Esophagus squamous epithelium (tissue), 5 donors: ENCODE data around the gene MRPS9. TPM values are rescaled to one million over a fixed set of nuclear protein-coding genes. Genes with fewer than 3 reads are reported as not detected.

Experiments used
- DNase-seq: peaks from one replicate; lab custom pipeline; 2025; lab: John Stamatoyannopoulos, UW
- H3K27ac ChIP-seq, 4 donors: fragments of 200-600 bp; sonication (generic); one replicate each; pipeline ENCODE4 v1.5.1; 2016 to 2019; ENCODE audit warnings: mild to moderate bottlenecking in 1 of 4
- H3K27me3 ChIP-seq, 4 donors: fragments of 200-600 bp; sonication (generic); 1 replicate in 3 of 4; 2 replicates in 1 of 4; pipeline versions ENCODE4 v1.5.1 to v1.6.0; 2017 to 2021; ENCODE audit warnings: antibody characterized with exemption in 1 of 4
- H3K36me3 ChIP-seq, 3 donors: fragments of 200-600 bp; sonication (generic); one replicate each; pipeline ENCODE4 v1.5.1; 2016 to 2019
- H3K4me1 ChIP-seq, 3 donors: fragments of 200-600 bp; sonication (generic); one replicate each; pipeline ENCODE4 v1.5.1; 2017 to 2019
- H3K4me3 ChIP-seq, 4 donors: fragments of 200-600 bp; sonication (generic); 1 replicate in 3 of 4; 2 replicates in 1 of 4; pipeline ENCODE4 v1.5.1; 2016 to 2019; ENCODE audit warnings: mild to moderate bottlenecking in 2 of 4, moderate library complexity in 1 of 4
- H3K9me3 ChIP-seq, 3 donors: fragments of 200-600 bp; sonication (generic); one replicate each; pipeline ENCODE4 v1.5.1; 2016 to 2019
- CTCF ChIP-seq, 6 experiments: fragments of 450-650 bp in 4 of 6; fragments of 200-600 bp in 2 of 6; sonication (generic) in 2 of 6; IDR thresholded peaks; one replicate each; pipeline ENCODE4 v1.5.1; 2016 to 2019; ENCODE audit warnings: antibody characterized with exemption in 6 of 6, mild to moderate bottlenecking in 4 of 6, moderate library complexity in 4 of 6
- POLR2A ChIP-seq, 4 donors: fragments of 450-650 bp; IDR thresholded peaks; one replicate each; pipeline ENCODE4 v1.6.1; 2017; ENCODE audit warnings: antibody characterized with exemption in 4 of 4, mild to moderate bottlenecking in 4 of 4, moderate library complexity in 3 of 4
- WGBS, 2 donors: methylation state at CpG; one replicate each; pipeline ENCODE4 v1.1.5; 2018; 5-methylcytosine and 5-hydroxymethylcytosine counted together
- intact Hi-C: fragments of 100-400 bp; cut with DNase I; formaldehyde crosslinking; loops from one replicate; pipeline ENCODE4 v1.15.0; 2022
- total RNA-seq, 4 donors: library from RNA; depleted of rRNA; stranded (reverse); fragments of >200 nt; gene quantifications; one replicate each; pipeline ENCODE4 v1.1.0, GENCODE V29; 2016
- donor health status: DM: yes; HTN: yes; CAD: no.

Gene MRPS9
- 10 to 100 TPM; 14.1 to 20.5 (median 18.8) TPM for total RNA-seq

GRCh38 chr2:105037572-105038382, at the start of gene MRPS9:
MRPS9 (plus strand) TSS chr2:105038069; CDS start chr2:105038093, 24 bp downstream.
- H3K27ac ChIP-seq: peak within 1 kb of the TSS; percentile 87 to 92 (median 88)
- peaks cover 6 to 40% (median 6%) of the 10 kb centered on the region in 3 donors for H3K4me1 ChIP-seq
- H3K36me3 ChIP-seq: peaks cover 0 to 3% (median 0%) of the 10 kb centered on the region in 3 donors
- intact Hi-C loops: no loop called here
- H3K27me3 ChIP-seq: no peaks in the 10 kb centered on the region
- H3K4me3 ChIP-seq: peak within 1 kb of the TSS; percentile 79 to 92 (median 83)
- DNase-seq: peak; percentile 83
- 0 to 1% methylated on average over 21 to 33 of the region's 55 CpGs for WGBS, 2 donors
- TF ChIP-seq POLR2A (IDR thresholded peaks at IDR 0.05) (peak in 2 of 4 donors; percentile 35 to 45), CTCF (IDR thresholded peaks at IDR 0.05) (no peak)
- no peaks in the 10 kb centered on the region for H3K9me3 ChIP-seq

GRCh38 chr2:105005181-105005951, 32.5 kb upstream of the MRPS9 start:
- H3K36me3 ChIP-seq: no peaks in the 10 kb centered on the region
- no peak overlapping the region for H3K27ac ChIP-seq
- peaks cover 0 to 6% (median 0%) of the 10 kb centered on the region in 3 donors for H3K4me1 ChIP-seq
- no peaks in the 10 kb centered on the region for H3K27me3 ChIP-seq
- no peak overlapping the region for H3K4me3 ChIP-seq
- 37 to 50% methylated on average over 2 of the region's 2 CpGs for WGBS, 2 donors
- no peak for TF ChIP-seq POLR2A (IDR thresholded peaks at IDR 0.05)
- TF ChIP-seq CTCF (IDR thresholded peaks at IDR 0.05): no peak
- H3K9me3 ChIP-seq: peaks cover 0 to 7% (median 0%) of the 10 kb centered on the region in 3 donors
- no peak for DNase-seq
- intact Hi-C loops: no loop called here

GRCh38 chr2:105007367-105007766, 30.5 kb upstream of the MRPS9 start:
- Histone ChIP-seq H3K36me3 (no peaks in the 10 kb centered on the region), H3K27me3 (no peaks in the 10 kb centered on the region), H3K4me3 (no peak overlapping the region), H3K9me3 (no peaks in the 10 kb centered on the region), H3K27ac (no peak overlapping the region), H3K4me1 (peaks cover 0 to 6% (median 0%) of the 10 kb centered on the region in 3 donors)
- DNase-seq: no peak
- intact Hi-C loops: no loop called here
- WGBS, 2 donors: 85 to 92% methylated on average over 1 of the region's 1 CpG
- TF ChIP-seq POLR2A (IDR thresholded peaks at IDR 0.05): no peak
- no peak for TF ChIP-seq CTCF (IDR thresholded peaks at IDR 0.05)

GRCh38 chr2:105032476-105032875, 5.4 kb upstream of the MRPS9 start:
- intact Hi-C loops: no loop called here
- TF ChIP-seq POLR2A (IDR thresholded peaks at IDR 0.05): no peak
- DNase-seq: no peak

GRCh38 chr2:105034170-105034569, 3.7 kb upstream of the MRPS9 start:
- TF ChIP-seq POLR2A (IDR thresholded peaks at IDR 0.05) (no peak), CTCF (IDR thresholded peaks at IDR 0.05) (no peak)
- intact Hi-C loops: no loop called here
- Histone ChIP-seq H3K27me3 (no peaks in the 10 kb centered on the region), H3K27ac (no peak overlapping the region), H3K9me3 (no peaks in the 10 kb centered on the region), H3K4me1 (peaks cover under 1 to 18% (median 6%) of the 10 kb centered on the region in 3 donors), H3K36me3 (no peaks in the 10 kb centered on the region), H3K4me3 (no peak overlapping the region)
- no peak for DNase-seq
- WGBS, 2 donors: 92 to 94% methylated on average over 1 of the region's 1 CpG

More at GRCh38 chr2:105032476-105032875, 5.4 kb upstream of the MRPS9 start:
- H3K4me1 ChIP-seq: peaks cover 0 to 8% (median 0%) of the 10 kb centered on the region in 3 donors
- no peaks in the 10 kb centered on the region for H3K36me3 ChIP-seq
- H3K9me3 ChIP-seq: no peaks in the 10 kb centered on the region
- no peaks in the 10 kb centered on the region for H3K27me3 ChIP-seq
- no peak overlapping the region for H3K27ac ChIP-seq
- H3K4me3 ChIP-seq: no peak overlapping the region
- 80 to 89% methylated on average over 1 of the region's 1 CpG for WGBS, 2 donors
